MM.1S (cell line): ENCODE measurements around the gene GALNT15.

Experiments used
- CTCF ChIP-seq: fragments of 300-600 bp; sonication (generic); IDR thresholded peaks from 2 replicates; pipeline ENCODE4 v1.5.1; 2016; ENCODE audit warnings: antibody characterized with exemption, low read length, mixed read lengths
- EZH2 ChIP-seq: fragments of 300-600 bp; sonication (generic); optimal IDR thresholded peaks from 2 replicates; pipeline ENCODE3; 2017; ENCODE audit warnings: low read depth, mild to moderate bottlenecking, antibody characterized with exemption, low read length, mixed read lengths

DNA sequence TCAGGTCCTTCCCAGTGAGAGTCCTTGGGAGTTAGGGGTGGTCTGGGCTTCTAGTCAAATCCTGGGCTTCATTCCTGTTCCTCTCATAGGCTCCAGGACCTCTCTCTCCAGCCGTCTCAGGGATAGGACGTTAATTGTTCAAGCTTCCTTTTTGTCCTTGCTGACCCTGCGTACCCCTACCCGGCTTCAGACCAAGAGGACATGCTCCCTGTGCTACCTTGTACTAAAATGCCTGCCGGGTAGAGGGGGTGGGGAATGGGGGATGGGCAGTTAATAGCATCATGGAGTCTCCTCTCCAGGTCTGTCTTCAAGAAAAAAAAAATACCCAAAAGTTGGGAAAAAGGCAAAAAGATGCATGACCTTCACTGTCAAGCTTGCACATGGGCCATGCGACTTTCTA lies 36.5 kb upstream of the GALNT15 start:
- TF ChIP-seq CTCF (no peak), EZH2 (no peak)
